ENCODE measurements around the gene FGD3.

DNA sequence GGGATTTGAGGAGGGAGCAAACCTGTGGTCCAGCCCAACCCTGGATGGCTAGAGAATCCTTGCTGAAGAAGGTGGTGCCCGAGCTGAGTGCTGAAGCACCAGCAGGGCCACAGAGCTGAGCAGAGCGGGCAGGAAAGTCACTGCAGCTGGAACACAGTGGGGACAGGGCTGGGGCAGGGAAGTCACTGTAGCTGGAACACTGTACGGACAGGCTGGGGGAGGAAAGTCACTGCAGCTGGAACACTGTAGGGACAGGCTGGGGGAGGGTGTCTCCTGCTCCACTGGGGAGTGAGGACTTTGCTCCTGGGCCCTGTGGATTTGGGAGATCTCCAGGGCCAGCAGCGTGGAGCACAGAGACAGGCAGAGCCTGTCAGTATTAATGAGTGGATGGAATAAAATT lies 102.2 kb downstream of the FGD3 start:
- TF ChIP-seq TARDBP (IDR thresholded peaks at IDR 0.05) (no peak), FOXK2 (IDR thresholded peaks at IDR 0.05) (no peak), SP1 (IDR thresholded peaks at IDR 0.05) (no peak), FOXM1 (IDR thresholded peaks at IDR 0.05; ENCODE audit: borderline replicate concordance) (no peak), BHLHE40 (IDR thresholded peaks at IDR 0.05; ENCODE audit: borderline replicate concordance) (no peak), ARNT (IDR thresholded peaks at IDR 0.05) (no peak), LEF1 (IDR thresholded peaks at IDR 0.05; ENCODE audit: borderline replicate concordance) (no peak), FOXA1 (IDR thresholded peaks at IDR 0.05) (no peak), ELF4 (IDR thresholded peaks at IDR 0.05) (no peak), SUZ12 (IDR thresholded peaks at IDR 0.05) (no peak), HDGF (IDR thresholded peaks at IDR 0.05; ENCODE audit: borderline replicate concordance) (no peak)

Measured in HEK293T (cell line).